ENCODE measurements around the gene DDAH2. TPM values are rescaled to one million over a fixed set of nuclear protein-coding genes. Genes with fewer than 3 reads are reported as not detected.

DDAH2 gene
- total RNA-seq, 1 experiment from 2014 or later: 43.4 TPM

GRCh38 chr6:31734821-31735406 is 5.8 kb upstream of the DDAH2 start:
- H3K9ac ChIP-seq (ENCODE audit: low read length): peak overlapping the region; percentile 82
- intact Hi-C loops (cut with micrococcal nuclease): loop anchor here (5.0 kb wide), 2 partner anchors 68 to 97 kb away; partner anchors contain the start of genes CSNK2B and LY6G5B
- H4K20me1 ChIP-seq (ENCODE audit: insufficient read depth): no peaks in the 10 kb centered on the region; the same call in 1 of the 2 replicates
- TF ChIP-seq ZFX (IDR thresholded peaks at IDR 0.05) (no peak), YY1 (IDR thresholded peaks at IDR 0.05; ENCODE audit: extremely low read depth, insufficient replicate concordance, low read depth, low read length) (peak; percentile 14)
- H3K4me1 ChIP-seq (ENCODE audit: control insufficient read depth in 1 of 2, insufficient read depth in 2 of 2, low read length in 2 of 2): peaks cover 38 to 57% of the 10 kb centered on the region in 2 experiments
- H3K9me2 ChIP-seq (ENCODE audit: insufficient read depth): no peaks in the 10 kb centered on the region
- peak overlapping the region; percentile 74 to 91 for H3K4me3 ChIP-seq (replicated peaks in 1 of 2; ENCODE audit: low read depth in 1 of 2, low read length in 2 of 2)
- no peak overlapping the region for H2AFZ ChIP-seq (ENCODE audit: low read depth, low read length, poor library complexity, severe bottlenecking)
- POLR2A ChIA-PET: interaction anchor here (0.7 to 1.8 kb wide), 3 partner anchors 40 to 105 kb away, joined by 4 to 10 read pairs (median 4); partner anchors contain the start of gene HSPA1B
- peak overlapping the region; percentile 95 for H3K27ac ChIP-seq (ENCODE audit: low read depth, low read length)
- H3K36me3 ChIP-seq (ENCODE audit: control insufficient read depth in 1 of 2, insufficient read depth in 2 of 2, low read length in 2 of 2): peaks cover 25 to 31% of the 10 kb centered on the region in 2 experiments
- peaks cover 47% of the 10 kb centered on the region for H3K79me2 ChIP-seq (ENCODE audit: insufficient read depth, low read length)
- BruUV-seq (replicated peaks): no TSS peak
- no peak for DNase-seq (ENCODE audit: low read depth, low spot score)
- H3K4me2 ChIP-seq (ENCODE audit: low read length): peak overlapping the region; percentile 83
- ATAC-seq: peak; percentile 19; the same call in 1 of the 2 replicates
- H3K9me3 ChIP-seq (ENCODE audit: control insufficient read depth in 1 of 2, insufficient read depth in 1 of 2, low read depth in 1 of 2, low read length in 2 of 2): no peaks in the 10 kb centered on the region
- RAD21 ChIA-PET (ENCODE audit: low non-redundant PET in 1 of 2, low total read pairs in 2 of 2, uncharacterized antibody in 2 of 2, unreplicated experiment in 2 of 2): interaction anchor here (0.6 to 1.1 kb wide), 2 partner anchors 40 to 54 kb away, joined by 3 to 4 read pairs; no protein-coding TSS in a partner anchor
- H3K27me3 ChIP-seq (ENCODE audit: insufficient read depth, low read length): no peaks in the 10 kb centered on the region
- CTCF ChIA-PET: no interaction called here

GRCh38 chr6:31734247-31734820 is 5.2 kb upstream of the DDAH2 start:
- Histone ChIP-seq H3K4me1 (ENCODE audit: control insufficient read depth in 1 of 2, insufficient read depth in 2 of 2, low read length in 2 of 2) (peaks cover 38 to 61% of the 10 kb centered on the region in 2 experiments), H3K36me3 (ENCODE audit: control insufficient read depth in 1 of 2, insufficient read depth in 2 of 2, low read length in 2 of 2) (peaks cover 25 to 31% of the 10 kb centered on the region in 2 experiments), H3K27ac (ENCODE audit: low read depth, low read length) (peak overlapping the region; percentile 95), H3K4me3 (replicated peaks in 1 of 2; ENCODE audit: low read depth in 1 of 2, low read length in 2 of 2) (peak overlapping the region; percentile 74 to 91), H2AFZ (ENCODE audit: low read depth, low read length, poor library complexity, severe bottlenecking) (no peak overlapping the region), H3K9me2 (ENCODE audit: insufficient read depth) (no peaks in the 10 kb centered on the region), H4K20me1 (ENCODE audit: insufficient read depth) (no peaks in the 10 kb centered on the region; the same call in 1 of the 2 replicates), H3K27me3 (ENCODE audit: insufficient read depth, low read length) (no peaks in the 10 kb centered on the region), H3K4me2 (ENCODE audit: low read length) (peak overlapping the region; percentile 83), H3K9ac (ENCODE audit: low read length) (peak overlapping the region; percentile 82), H3K9me3 (ENCODE audit: control insufficient read depth in 1 of 2, insufficient read depth in 1 of 2, low read depth in 1 of 2, low read length in 2 of 2) (no peaks in the 10 kb centered on the region), H3K79me2 (ENCODE audit: insufficient read depth, low read length) (peaks cover 46% of the 10 kb centered on the region)
- no peak for DNase-seq (ENCODE audit: low read depth, low spot score)
- BruUV-seq (replicated peaks): no TSS peak
- intact Hi-C loops (cut with micrococcal nuclease): no loop called here
- ATAC-seq: no peak
- ChIA-PET POLR2A (no interaction called here), CTCF (interaction anchor here (1.5 kb wide), 1 partner anchor 57 kb away, joined by 3 read pairs; no protein-coding TSS in a partner anchor), RAD21 (ENCODE audit: low non-redundant PET in 1 of 2, low total read pairs in 2 of 2, uncharacterized antibody in 2 of 2, unreplicated experiment in 2 of 2) (interaction anchor here in 1 of 2 experiments (1.1 kb wide), 1 partner anchor 41 kb away, joined by 4 read pairs; no protein-coding TSS in a partner anchor)
- TF ChIP-seq SRF (IDR thresholded peaks at IDR 0.05; ENCODE audit: low read depth): no peak
- no peak for TF ChIP-seq CTCF (IDR thresholded peaks at IDR 0.05 in 2 of 3, conservative IDR thresholded peaks at IDR 0.05 in 1 of 3; ENCODE audit: borderline replicate concordance in 1 of 3, insufficient read depth in 1 of 3, low read depth in 2 of 3, low read length in 2 of 3)
- TF ChIP-seq CBX3 (IDR thresholded peaks at IDR 0.05; ENCODE audit: low read depth): no peak
- TF ChIP-seq SP1 (IDR thresholded peaks at IDR 0.05; ENCODE audit: low read depth): no peak
